Mammary epithelial cell (primary cell): ENCODE measurements around the gene TMEM132C.

ENCODE experiments used
- EZH2 ChIP-seq: IDR thresholded peaks from 2 replicates; pipeline ENCODE4 v1.6.1; 2012; ENCODE audit warnings: low read length, inconsistent platforms, borderline replicate concordance
- TF ChIP-seq, protein P1 (sequence below), 2 donors: IDR thresholded peaks in 1 of 2; conservative IDR thresholded peaks in 1 of 2; 2 replicates each; pipeline ENCODE4 v1.5.1; 2011 to 2012; ENCODE audit warnings: inconsistent platforms in 2 of 2, low read length in 2 of 2, mild to moderate bottlenecking in 2 of 2, control low read depth in 1 of 2, low read depth in 1 of 2; ENCODE audit not compliant: insufficient read depth in 1 of 2; ENCODE audit errors: extremely low read depth in 1 of 2

DNA sequence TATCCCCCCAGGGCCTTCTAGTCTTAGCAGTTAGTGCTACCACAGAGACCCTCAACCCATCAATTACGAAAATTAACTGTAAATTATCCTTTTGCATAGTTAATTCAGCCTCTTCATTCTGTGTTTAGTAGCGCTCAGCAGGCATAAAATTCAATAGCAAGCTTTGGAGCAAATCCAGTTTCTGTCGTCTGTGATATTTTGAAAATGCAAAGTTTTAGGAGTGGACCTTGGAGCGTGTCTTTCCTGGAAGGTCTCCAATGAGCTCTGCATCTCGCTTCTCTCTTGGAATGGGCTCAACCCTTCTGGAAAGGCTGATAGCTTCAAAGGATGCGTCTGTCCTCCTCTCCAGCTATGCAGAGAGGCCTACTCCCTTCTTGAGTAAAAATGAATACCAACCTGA, 333.9 kb downstream of the TMEM132C start:
- TF ChIP-seq, protein P1, sequence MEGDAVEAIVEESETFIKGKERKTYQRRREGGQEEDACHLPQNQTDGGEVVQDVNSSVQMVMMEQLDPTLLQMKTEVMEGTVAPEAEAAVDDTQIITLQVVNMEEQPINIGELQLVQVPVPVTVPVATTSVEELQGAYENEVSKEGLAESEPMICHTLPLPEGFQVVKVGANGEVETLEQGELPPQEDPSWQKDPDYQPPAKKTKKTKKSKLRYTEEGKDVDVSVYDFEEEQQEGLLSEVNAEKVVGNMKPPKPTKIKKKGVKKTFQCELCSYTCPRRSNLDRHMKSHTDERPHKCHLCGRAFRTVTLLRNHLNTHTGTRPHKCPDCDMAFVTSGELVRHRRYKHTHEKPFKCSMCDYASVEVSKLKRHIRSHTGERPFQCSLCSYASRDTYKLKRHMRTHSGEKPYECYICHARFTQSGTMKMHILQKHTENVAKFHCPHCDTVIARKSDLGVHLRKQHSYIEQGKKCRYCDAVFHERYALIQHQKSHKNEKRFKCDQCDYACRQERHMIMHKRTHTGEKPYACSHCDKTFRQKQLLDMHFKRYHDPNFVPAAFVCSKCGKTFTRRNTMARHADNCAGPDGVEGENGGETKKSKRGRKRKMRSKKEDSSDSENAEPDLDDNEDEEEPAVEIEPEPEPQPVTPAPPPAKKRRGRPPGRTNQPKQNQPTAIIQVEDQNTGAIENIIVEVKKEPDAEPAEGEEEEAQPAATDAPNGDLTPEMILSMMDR (conservative IDR thresholded peaks at IDR 0.05 in 1 of 2, IDR thresholded peaks at IDR 0.05 in 1 of 2; ENCODE audit: extremely low read depth in 1 of 2, insufficient read depth in 1 of 2, low read depth in 1 of 2, low read length in 2 of 2), result no peak
- no peak for TF ChIP-seq EZH2
